Omental fat pad (tissue), 4 donors: ENCODE data around the gene METTL6. TPM values are rescaled to one million over a fixed set of nuclear protein-coding genes. Genes with fewer than 3 reads are reported as not detected.

Experiments used
- ATAC-seq: fragments of 150-250 bp; one replicate; pipeline ENCODE4 v1.9.1; 2016; ENCODE audit warnings: mild to moderate bottlenecking, moderate library complexity; ENCODE audit not compliant: low FRiP score
- DNase-seq: peaks from one replicate; pipeline ENCODE4 v3.0.0-alpha.2; 2019; ENCODE audit warnings: low spot score
- total RNA-seq, 4 donors: library from RNA; depleted of rRNA; stranded (reverse); fragments of >200 nt; gene quantifications; one replicate each; pipeline ENCODE4 v1.1.0, GENCODE V29; 2016
- TF ChIP-seq, protein P1 (sequence below), 3 donors: fragments of 450-650 bp; IDR thresholded peaks; one replicate each; pipeline ENCODE4 v1.5.1; 2016 to 2017; ENCODE audit warnings: antibody characterized with exemption in 3 of 3, mild to moderate bottlenecking in 3 of 3, moderate library complexity in 2 of 3

Gene METTL6
- 10 to 100 TPM; 11.4 to 16.9 (median 12.9) TPM for total RNA-seq

- ATAC-seq (peak; percentile 88), DNase-seq (peak; percentile 73)
- TF ChIP-seq, protein P1, sequence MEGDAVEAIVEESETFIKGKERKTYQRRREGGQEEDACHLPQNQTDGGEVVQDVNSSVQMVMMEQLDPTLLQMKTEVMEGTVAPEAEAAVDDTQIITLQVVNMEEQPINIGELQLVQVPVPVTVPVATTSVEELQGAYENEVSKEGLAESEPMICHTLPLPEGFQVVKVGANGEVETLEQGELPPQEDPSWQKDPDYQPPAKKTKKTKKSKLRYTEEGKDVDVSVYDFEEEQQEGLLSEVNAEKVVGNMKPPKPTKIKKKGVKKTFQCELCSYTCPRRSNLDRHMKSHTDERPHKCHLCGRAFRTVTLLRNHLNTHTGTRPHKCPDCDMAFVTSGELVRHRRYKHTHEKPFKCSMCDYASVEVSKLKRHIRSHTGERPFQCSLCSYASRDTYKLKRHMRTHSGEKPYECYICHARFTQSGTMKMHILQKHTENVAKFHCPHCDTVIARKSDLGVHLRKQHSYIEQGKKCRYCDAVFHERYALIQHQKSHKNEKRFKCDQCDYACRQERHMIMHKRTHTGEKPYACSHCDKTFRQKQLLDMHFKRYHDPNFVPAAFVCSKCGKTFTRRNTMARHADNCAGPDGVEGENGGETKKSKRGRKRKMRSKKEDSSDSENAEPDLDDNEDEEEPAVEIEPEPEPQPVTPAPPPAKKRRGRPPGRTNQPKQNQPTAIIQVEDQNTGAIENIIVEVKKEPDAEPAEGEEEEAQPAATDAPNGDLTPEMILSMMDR (IDR thresholded peaks at IDR 0.05): no peak
Measured at GRCh38 chr3:15427182-15427880, at the start of gene METTL6, which contains the start of gene EAF1. Gene METTL6 (minus strand): TSS chr3:15427544. CDS start chr3:15426511, 1,033 bp downstream. Gene EAF1 (plus strand): TSS chr3:15427598. CDS start chr3:15427780, 182 bp downstream.

DNA sequence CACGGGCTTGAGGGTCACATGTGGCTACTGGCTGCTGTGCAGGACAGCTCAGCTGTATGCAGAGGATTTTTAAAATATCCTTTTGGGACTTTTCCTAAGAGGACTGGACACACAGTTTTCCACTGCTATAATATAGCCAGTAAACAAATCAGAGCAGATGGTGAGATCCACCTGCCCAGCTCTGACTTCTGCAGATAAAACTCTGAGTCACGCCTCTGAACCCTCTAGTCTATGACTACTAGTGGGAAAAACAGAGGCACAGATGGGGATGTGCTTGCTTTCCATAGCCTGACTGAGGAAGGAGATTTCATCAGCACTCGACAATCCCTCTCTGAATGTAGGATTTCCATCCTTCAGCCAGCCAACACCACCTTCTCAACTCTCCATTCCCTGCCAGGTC lies 49.0 kb upstream of the METTL6 start:
- DNase-seq: no peak
- ATAC-seq: no peak
- TF ChIP-seq, protein P1 (IDR thresholded peaks at IDR 0.05): no peak

GRCh38 chr3:15475161-15475560 lies 47.8 kb upstream of the METTL6 start:
- DNase-seq: no peak
- TF ChIP-seq, protein P1 (IDR thresholded peaks at IDR 0.05): no peak
- no peak for ATAC-seq

- no peak for ATAC-seq
- TF ChIP-seq, protein P1 (IDR thresholded peaks at IDR 0.05): no peak
Measured at GRCh38 chr3:15471861-15472260, 44.5 kb upstream of the METTL6 start.

DNA sequence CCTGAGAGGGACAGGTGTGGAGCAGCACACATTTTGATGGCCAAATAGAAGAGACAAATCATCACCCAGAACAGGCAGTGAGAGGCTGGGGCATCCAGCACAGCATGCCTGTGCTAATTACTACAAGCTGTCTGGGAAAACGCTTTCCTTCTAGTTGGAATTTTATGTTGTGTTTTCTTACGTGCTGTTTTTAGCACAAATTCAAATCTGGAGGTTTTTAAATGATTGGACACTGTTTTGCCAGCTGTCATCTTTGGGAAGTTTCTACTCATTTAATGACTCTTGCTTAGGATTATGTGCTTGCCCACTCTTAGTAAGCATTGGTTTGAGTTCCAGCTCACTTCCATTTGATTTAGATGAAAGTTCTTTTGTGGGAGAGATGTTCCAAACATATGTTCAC lies 43.5 kb upstream of the METTL6 start:
- DNase-seq (no peak), ATAC-seq (no peak)
- TF ChIP-seq, protein P1 (IDR thresholded peaks at IDR 0.05): no peak

More at GRCh38 chr3:15471861-15472260, 44.5 kb upstream of the METTL6 start:
- DNase-seq: no peak

DNA sequence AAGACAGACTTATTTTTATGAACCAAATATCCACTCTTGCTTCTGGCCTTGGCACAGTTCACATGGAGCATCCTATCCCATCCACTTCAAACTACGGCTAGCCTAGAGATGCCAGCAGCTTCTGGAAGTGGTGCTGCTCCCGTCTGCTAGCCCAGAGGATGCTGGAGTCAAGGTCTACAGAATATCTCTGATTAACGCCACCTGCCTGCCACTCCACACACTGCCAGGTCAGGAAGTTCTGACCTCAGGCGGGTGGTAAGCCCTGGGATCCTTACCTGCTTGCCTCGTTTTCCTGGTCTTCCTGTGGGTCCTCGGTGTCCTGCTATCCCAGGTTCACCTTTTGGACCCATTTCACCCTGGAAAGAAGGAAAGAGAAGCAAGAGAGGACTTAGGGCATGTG lies 42.9 kb upstream of the METTL6 start:
- DNase-seq: no peak
- TF ChIP-seq, protein P1 (IDR thresholded peaks at IDR 0.05): no peak
- ATAC-seq: no peak
